HG02885 (cell line): ENCODE results near the gene PPP1R14C.
"Not testable (repeated sequence)": the region's sequence is repeated elsewhere in the genome, so short reads cannot be mapped to it uniquely, and the experiment has no call there.

Source experiments
- ATAC-seq: cut with Tn5 transposase; IDR thresholded peaks from one replicate; pipeline ENCODE4 v1.9.1; 2021; ENCODE audit warnings: mild to moderate bottlenecking; ENCODE audit not compliant: unreplicated experiment, poor library complexity

PPP1R14C gene

DNA sequence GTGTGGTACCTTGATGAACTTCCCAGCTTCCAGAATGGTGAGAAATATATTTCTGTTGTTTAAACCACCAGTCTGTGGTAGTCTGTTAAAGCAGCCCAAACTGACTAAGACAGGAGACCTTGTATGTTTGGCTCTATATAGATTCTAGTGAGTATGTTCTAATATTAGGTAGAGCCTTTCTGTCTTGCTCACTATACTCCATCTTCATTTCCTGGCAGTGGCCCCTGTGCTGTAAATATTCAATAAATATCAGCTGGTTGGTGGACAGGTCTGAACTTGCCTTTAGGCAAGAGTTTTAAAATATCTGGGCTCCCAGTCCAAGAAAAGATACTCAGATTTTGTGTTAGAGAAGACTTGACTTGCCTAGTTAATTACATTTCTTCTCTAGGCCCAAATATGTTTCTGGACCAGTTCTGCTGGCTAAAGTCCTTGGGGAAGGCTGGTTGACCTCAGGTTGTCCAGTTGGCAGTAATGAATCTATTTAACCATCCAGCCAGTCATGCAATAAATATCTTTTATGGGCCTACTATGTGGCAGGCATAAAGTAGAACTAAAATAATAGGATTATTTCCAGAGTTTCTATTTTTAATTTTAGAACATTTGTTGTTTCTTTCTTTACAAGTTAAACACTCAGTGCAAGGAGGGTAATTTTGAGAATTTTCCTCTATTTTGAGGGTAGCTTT is 22.3 kb downstream of the PPP1R14C start:
- ATAC-seq, result no peak

- ATAC-seq, result no peak
Observed at GRCh38 chr6:150167479-150167873, 24.6 kb downstream of the PPP1R14C start.

GRCh38 chr6:150169181-150169580 is 26.3 kb downstream of the PPP1R14C start:
- ATAC-seq, result no peak

GRCh38 chr6:150169609-150170008 is 26.8 kb downstream of the PPP1R14C start:
- no peak for ATAC-seq

DNA sequence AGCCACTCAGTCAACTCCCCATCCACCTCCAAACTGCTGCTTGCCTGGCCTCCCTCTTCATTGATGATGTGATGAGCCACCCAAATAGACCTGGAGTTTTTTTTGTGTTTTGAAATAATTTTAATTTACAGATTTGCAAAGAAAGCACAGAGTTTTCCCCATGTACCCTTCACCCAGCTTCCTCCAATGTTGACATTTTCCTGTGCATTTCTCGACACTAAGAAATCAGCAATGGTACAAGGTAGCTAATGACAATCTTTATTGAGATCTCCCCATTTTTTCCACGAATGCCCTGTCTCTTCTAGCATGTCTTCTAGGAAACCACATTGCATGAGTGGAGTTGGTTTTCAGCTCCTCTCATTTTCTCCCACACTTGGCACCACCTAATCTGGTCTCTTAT is 30.1 kb downstream of the PPP1R14C start:
- ATAC-seq, result no peak

GRCh38 chr6:150175586-150176151 is 32.8 kb downstream of the PPP1R14C start:
- ATAC-seq, result no peak

DNA sequence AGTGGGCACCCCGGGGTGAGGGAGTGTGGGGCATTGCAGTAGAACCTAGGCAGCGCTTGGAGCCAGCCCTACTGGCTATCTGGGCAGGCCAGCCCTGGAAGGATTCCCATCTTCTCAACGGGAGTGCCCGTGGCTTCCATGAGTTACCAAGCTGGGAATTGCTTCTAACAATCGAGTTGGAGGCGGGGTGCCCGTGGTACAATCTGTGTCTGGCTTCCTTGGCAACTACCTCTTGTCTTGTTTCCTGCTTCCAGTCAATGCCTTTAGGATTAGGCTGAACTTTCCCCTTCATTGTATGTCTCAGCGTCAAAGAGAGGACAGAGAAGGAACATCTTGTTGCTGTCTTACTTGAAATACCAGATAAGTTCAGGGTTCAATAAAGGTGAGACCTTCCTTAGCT is 33.3 kb downstream of the PPP1R14C start:
- ATAC-seq, result no peak

- ATAC-seq, result no peak
Observed at GRCh38 chr6:150176659-150177058, 33.8 kb downstream of the PPP1R14C start.

- no peak for ATAC-seq
Observed at GRCh38 chr6:150177259-150177951, 34.6 kb downstream of the PPP1R14C start.

- ATAC-seq, result no peak
Observed at GRCh38 chr6:150177952-150178520, 35.2 kb downstream of the PPP1R14C start.

DNA sequence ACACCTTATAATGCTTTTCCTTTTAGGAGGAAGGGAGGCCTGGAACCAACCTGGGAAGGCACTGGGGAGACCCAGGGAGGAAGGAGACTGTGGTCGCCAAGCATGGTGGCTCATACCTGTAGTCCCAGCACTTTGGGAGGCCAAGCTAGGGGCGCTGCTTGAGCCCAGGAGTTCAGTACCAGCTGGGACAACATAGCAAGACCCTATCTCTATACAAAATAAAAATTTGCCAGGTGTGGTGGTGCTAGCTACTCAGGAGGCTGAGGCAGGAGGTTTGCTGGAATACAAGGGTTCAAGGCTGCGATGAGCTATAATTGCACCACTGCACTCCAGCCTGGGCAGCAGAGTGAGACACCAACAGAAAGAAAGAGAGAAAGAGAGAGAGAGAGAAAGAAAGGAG is 36.2 kb downstream of the PPP1R14C start:
- no peak for ATAC-seq

- not testable (repeated sequence) for ATAC-seq
Observed at GRCh38 chr6:150179907-150180424, 37.1 kb downstream of the PPP1R14C start.

GRCh38 chr6:150180517-150180916 is 37.7 kb downstream of the PPP1R14C start:
- ATAC-seq, result no peak

DNA sequence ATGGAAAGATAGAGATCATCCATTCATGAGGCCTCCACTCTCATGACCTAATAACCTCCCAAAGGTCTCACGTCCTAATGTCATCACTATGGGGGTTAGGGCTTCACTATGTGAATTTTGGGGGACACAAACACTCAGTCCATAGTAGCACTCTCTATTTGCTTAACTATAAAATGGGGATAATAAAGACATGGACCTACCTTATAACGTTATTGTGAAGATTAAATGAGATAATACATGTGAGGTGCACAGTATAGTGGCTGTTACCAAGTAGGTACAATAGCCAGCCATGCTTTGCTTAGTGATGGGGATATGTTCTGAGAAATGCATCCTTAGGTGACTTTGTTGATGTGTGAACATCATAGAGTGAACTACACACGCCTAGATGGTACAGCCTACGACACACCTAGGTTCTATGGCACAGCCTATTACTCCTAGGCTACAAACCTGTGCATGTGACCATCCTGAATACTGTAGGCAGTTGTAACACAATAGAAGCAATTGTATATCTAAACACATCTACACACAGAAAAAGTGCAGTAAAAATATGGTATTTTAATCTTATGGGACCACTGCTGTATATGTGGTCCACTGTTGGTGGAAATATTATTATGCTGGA is 39.7 kb downstream of the PPP1R14C start:
- ATAC-seq, result no peak

DNA sequence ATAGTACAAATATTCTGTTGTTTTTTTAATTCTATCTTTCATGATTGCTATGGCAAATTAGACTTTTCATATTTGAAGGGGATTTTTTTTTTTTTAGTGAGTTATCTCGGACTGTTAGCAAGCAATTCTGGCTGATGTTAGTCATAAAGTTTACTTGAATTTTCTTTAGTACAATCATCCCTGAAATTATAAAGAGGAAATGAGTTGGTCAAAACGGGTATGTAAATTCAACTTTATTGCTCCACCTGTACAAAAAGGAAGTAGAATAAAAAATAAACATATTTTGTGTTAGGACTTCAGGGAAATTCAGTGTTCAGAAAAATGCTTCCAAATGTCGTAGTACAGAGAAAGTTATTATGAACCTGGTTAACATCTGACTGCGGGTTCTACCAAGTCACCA is 40.3 kb downstream of the PPP1R14C start:
- no peak for ATAC-seq

DNA sequence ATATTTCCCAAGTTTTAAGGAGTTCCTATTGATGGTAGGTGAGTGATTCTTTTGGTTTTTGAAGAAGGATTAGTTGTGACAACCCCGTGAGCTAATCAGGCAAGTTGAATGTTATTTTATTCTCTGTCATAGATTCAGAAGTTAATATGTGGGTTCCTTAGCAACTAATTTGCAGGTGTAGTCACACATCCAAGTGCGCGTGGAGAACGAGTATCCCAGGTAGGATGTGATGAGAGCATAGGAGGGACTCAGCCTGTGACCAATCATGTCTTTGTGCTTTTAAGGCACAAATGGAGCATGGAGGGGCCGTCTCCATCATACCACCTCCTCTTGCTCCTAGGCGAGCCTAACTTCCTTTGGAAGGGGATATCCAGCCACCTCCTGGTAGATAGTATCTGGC is 41.1 kb downstream of the PPP1R14C start:
- no peak for ATAC-seq

DNA sequence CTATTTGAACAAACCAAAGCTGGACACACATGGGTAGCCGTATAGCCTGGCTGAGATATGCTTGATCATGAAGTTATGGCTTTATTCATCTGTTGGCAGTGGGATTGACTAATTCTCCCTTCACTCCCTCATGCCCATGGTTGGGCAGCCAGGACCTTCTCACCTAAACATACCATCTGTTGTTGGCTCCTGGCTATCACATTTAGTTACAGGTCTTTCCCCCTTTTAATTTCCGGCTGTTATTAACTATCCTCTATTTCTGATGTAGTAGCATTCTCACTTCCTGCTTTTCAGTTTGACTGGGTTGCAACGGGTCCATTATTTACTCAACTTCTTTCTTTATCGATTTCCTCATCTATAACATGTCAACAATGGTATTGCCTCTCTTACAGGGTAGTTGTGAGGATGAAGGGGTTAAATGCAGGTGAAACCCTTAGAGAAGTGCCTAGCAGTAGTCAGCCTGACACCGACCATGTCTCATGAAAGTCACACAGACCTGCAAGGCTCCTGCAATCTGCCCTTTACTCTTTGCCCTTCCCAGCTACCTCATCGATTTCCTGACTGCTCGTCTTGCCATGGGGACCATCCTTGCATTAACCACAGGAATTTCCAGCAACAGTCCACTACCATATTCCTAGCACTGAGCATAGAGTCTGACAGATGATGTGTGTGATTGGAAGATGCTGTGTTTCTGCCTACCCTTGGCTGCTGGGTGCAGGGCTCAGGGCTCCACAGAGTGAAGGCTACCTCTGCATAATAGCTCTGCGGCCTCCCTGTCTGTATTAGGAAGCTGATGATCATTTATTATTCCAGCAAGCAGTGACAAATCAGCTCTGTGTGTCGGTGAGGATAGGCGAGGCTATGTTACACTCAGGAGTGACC is 42.2 kb downstream of the PPP1R14C start:
- ATAC-seq, result no peak

DNA sequence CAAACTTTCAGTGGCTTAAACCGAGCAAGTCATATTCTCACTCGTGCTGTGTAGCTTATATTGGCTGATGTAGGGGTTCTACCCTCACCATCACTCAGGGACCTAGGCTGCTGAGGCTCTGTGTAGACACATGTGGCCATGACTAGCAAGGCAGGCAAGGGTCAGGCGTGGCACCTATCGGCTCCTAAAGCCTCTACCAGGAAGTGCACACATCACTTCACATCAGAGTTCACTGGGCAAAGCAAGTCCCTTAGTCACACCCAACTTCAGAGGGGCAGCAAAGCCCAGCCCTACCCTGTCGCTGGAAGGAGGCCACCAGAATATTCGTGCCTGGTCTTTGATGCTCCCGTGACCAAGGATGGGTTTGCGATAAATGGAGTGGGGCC is 42.9 kb downstream of the PPP1R14C start:
- ATAC-seq, result no peak

DNA sequence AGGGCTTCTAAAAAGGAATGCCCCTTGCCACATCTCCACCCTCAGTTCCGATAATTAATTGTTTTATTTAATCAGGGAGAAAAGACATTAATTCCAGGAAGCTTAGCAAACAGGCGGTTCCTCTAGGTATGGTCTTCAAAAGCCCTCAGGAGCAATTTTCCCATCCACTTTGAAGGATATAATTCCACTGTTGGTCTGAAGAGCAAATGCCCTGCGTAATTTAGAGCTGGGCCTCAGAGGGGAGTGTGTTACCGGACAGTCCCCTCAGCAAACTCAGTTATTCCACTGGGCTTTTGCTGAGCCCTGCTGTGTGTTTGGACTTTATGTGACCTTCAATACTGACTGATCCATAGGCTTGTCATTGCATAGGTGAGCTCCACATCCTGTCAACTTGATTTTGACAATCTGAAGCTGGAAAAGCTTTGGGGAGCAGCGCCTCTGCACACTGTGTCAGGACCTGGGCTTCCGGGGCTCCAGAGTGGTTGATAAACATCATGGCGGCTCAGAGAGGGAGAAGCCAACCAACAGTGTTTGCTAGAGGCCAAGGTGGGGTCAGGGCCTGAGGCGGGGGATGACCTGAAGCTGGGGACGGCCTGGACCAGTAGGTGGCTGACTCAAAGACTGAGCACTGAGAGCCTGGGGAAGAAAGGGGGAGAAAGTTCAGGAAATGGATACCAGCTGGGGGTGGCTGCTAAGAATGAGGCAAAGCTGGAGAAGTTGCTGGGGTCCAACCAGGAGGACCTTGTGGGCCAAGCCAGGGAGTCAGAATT is 43.5 kb downstream of the PPP1R14C start:
- ATAC-seq, result no peak
